Right renal cortex interstitium (tissue), 3 donors: Measurements from ENCODE around the gene ATXN7. TPM values are rescaled to one million over a fixed set of nuclear protein-coding genes. Genes with fewer than 3 reads are reported as not detected.

Source experiments
- DNase-seq, 3 donors: peaks; one replicate each; pipeline ENCODE4 v3.0.0-alpha.2; 2013; ENCODE audit warnings: low read depth in 3 of 3, low spot score in 2 of 3
- polyA plus RNA-seq, 3 donors: library from polyadenylated mRNA; unstranded; fragments of 120-200 nt; gene quantifications; one replicate each; pipeline ENCODE4 v1.2.1, GENCODE V29; 2013; ENCODE audit not compliant: insufficient read length in 3 of 3

Gene ATXN7
- polyA plus RNA-seq, 3 donors: 14.5 to 16.2 (median 14.9) TPM

- DNase-seq: no peak
Observed at GRCh38 chr3:64038253-64038767, 174.6 kb downstream of the ATXN7 start.

DNA sequence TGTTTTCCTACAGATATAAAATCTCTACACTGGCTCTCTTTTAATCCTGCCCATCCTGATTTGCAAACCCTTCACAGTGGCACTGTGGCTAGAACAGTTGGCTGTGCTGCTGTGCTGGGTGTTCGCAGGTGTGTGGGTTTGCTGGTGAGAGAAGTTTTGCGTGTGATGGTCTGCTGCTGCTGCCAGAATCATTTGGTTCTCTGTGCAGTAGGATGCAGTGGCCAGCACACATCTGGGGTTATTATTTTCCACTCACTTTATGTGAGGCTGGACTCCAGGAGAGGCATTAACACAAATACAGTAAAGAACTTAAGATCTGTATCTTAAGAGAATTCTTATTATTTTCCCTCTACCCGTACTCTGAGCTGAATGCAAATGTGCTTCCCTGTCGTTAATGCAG is 175.7 kb downstream of the ATXN7 start:
- DNase-seq: no peak

- no peak for DNase-seq
Observed at GRCh38 chr3:64039981-64040733, 176.5 kb downstream of the ATXN7 start.

GRCh38 chr3:64042952-64043351 is 179.3 kb downstream of the ATXN7 start:
- no peak for DNase-seq

GRCh38 chr3:64046592-64046991 is 182.9 kb downstream of the ATXN7 start:
- no peak for DNase-seq

DNA sequence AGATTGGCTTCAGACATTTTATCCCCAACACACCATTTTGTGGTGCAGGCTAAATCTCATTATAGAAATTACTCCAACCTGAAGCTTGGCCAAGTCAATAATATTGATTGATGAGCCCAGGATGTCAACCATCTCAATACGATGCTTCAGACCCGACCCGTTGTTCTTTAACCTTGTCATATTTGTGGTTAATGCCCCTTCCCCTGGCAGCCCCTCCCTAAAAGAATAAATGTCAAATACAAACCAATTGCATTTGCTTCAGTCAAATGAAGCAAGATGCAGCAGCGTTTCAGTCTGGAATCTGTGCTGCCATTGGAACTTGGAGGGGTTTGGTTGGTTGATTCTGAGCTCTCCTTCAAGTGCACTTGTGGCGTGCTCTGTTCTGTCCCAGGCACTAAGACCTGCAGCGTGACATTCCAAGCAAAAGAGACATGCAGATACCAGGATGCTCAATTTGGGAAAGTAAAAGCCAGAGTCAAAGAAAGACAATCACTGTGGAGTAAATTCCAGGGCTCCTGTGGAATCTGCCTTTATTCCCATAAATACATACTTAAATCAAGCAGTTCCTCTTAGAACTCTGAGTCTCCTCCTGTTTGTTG is 183.4 kb downstream of the ATXN7 start:
- no peak for DNase-seq

DNA sequence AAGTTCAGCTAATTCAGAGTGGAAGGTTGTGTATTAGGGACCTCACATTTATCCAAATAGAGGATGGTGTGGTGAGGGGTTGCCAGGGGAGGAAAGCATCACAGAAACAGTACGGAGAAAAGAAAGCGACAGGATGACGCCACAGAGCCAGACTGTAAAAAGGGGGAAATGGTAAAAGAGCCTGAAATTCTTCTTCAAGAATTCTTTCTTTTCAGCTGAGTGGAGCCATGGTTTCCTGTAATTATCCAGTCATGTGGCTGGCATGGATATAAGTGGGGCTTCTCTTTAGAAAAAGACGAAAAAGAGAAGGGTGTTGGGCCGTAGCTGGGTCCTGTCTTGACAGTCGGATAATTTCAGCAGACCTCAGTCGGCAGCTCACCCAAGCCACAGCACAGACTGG is 184.1 kb downstream of the ATXN7 start:
- no peak for DNase-seq

DNA sequence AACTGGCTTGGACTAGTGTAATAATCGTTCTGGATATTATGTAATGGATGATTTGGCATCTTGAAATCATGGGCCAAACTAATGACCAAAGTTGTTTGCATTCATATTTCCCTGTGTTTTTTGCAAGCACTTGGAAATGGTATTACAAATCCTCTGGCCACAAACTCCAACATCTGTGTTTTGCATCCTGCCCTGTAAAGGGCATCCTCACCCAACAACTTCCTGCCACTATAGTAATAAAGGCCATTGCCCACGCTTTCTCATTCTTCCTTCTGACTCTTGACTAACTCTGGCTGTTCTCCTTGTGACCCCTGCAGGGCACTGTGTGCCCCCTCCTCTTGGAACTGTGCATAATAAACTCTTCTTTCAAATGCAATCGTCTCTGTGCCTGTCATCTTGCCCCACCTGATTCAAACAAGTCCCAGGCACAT is 185.0 kb downstream of the ATXN7 start:
- DNase-seq: no peak

- no peak for DNase-seq
Observed at GRCh38 chr3:64049136-64049535, 185.5 kb downstream of the ATXN7 start.

GRCh38 chr3:64049832-64050231 is 186.2 kb downstream of the ATXN7 start:
- no peak for DNase-seq

Other genes with a start within 250 kb of the ATXN7 start
- gene SNTN, start 211.2 kb upstream of the ATXN7 start, polyA plus RNA-seq: not detected
- gene C3orf49, start 44.6 kb upstream of the ATXN7 start, polyA plus RNA-seq: under 1 TPM; 0.32 to 0.72 (median 0.40) TPM
- gene THOC7, start 62 bp upstream of the ATXN7 start, polyA plus RNA-seq: 100 to 1,000 TPM in 1 of 3 donors, 10 to 100 TPM in 2; 84.5 to 101 (median 95.6) TPM
- under 1 TPM in 1 of 3 donors, not detected in 2; 0.53 TPM for gene SCAANT1, start 48.5 kb downstream of the ATXN7 start, polyA plus RNA-seq
- gene PSMD6, start 159.6 kb downstream of the ATXN7 start, polyA plus RNA-seq: 100 to 1,000 TPM; 122 to 125 (median 124) TPM